Middle frontal gyrus (tissue), 1 donor: Measurements from ENCODE around the gene ATG4B.

Source experiments
- DNase-seq: peaks from one replicate; pipeline ENCODE4 v3.0.0-alpha.2; 2015; ENCODE audit warnings: low spot score; ENCODE audit errors: extremely low spot score

ATG4B gene

DNA sequence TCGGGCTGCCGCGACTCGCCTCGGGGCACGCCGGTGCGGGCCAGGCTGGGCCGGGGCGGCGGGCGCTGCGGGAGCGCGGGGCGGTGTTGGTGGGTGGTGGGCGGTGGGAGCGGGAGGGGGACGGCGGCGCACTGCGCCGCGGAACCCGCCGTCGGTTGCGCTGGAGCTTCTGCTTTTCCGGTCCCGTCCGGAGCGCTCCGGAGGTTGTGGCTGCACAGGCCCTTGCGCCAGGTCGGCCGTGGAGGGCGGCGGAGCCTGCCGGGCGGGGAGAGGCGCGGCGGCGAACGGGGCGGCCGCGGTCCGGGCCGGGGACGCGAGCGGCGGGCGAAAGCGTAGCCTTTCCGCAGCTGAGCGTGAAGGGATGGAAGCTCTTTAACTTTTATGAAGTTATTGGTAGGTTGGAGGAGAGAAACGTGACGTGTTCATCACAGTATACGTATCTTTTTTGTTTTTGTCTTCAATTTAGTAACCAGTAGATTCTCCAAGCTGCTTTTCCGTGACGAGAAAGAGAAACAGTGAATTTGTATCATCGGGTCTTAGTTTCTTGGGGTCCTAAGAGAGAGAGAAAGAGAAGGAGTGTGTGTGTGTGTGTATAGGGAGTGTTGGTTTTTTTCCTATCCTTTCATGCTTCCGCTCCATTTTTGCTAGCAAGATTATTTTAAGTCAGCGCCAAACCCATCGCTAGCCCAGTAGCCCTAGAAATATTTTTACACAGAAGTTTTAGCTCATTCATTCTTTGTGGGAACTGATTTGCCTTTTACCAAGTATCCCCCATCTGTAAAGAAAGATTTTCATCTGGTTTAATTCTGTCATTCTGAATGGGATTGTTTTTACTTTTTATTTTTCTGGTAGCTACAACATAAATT is 535 bp downstream of the ATG4B start:
- DNase-seq: no peak

DNA sequence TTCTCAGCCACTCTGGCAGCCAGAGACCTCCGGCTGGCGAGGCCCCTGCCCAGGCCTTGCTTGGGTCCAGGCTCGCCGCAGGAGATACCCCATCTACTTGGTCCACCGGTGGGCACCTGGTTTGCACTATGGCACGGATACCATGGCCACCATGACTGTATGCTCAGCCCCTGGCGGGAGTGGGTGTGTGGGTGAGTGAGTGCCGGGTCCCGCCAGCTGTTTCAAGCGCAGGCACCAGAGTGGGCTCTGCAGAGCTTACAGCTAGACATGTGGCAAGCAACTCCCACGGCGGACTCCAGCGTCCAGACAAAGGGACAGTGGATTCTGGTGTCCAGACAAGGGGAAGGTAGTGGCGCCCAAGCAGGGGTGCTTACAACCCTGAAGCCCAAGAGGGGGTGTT is 1.4 kb downstream of the ATG4B start:
- DNase-seq: no peak

DNA sequence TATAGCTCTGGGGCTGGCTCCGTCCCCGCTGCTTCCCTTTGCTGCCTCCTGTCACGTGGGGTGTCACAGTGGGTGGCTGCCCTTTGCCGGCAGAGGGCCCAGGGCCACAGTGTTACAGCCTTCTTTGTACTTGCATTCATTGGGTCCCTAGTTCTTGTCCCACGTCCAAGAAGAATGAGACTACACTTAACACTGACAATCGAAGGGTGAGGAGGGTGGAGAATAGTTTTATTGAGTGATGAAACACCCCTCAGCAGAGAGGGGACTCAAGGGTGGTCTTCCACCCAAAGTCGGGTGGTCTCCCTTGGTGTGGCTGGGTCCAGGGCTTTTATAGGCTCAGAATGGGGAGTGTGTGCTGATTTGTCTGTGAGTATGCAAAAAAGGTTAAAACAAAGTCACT is 1.9 kb downstream of the ATG4B start:
- DNase-seq: no peak

DNA sequence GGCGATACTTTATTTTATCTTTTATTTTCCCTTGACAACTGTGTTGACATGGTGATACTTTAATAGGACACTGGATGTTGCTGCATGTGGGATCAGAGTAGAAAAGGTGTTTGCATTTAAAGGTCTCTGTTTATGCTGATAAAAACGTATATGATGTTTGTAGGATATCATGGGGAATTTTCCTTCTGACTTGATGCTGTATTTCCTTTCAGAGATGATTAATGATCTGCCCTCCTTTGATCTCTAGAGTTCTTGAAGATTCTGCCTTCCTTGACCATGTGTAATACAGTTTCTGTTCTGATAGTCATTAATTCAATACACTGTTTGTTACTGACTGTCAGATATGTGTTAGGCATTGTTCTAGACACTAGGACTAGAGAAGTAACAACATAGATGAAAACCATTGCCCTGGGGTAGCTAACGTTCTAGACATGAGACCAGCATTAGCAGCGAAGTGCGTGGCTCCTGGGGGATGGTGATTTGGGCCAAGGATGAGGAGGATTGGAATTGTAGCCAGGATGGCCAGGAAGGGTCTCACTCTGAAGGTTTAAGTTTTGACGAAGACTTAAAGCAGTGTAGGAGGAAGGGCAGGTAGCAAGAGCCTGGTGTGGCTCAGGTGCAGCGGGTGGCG is 2.8 kb downstream of the ATG4B start:
- no peak for DNase-seq

DNA sequence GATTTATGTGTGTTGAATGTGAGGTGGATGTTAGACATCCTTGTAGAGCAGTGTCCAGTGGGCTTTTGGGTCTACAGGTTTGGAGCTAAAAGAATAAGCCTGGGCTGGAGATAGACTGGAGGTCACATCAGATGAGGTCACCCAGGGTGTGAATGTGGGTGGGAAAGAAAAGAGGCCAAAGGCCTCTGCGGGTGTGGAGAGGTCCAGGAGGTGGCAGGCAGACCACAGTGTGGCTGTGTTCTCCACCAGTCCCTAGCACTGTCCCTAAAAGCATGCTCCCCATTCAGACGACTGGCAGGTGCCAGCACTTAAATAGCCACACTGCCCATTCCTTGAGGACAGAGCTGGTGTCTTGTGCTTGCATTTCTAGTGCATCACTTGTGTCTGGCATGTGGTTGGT is 4.1 kb downstream of the ATG4B start:
- no peak for DNase-seq

DNA sequence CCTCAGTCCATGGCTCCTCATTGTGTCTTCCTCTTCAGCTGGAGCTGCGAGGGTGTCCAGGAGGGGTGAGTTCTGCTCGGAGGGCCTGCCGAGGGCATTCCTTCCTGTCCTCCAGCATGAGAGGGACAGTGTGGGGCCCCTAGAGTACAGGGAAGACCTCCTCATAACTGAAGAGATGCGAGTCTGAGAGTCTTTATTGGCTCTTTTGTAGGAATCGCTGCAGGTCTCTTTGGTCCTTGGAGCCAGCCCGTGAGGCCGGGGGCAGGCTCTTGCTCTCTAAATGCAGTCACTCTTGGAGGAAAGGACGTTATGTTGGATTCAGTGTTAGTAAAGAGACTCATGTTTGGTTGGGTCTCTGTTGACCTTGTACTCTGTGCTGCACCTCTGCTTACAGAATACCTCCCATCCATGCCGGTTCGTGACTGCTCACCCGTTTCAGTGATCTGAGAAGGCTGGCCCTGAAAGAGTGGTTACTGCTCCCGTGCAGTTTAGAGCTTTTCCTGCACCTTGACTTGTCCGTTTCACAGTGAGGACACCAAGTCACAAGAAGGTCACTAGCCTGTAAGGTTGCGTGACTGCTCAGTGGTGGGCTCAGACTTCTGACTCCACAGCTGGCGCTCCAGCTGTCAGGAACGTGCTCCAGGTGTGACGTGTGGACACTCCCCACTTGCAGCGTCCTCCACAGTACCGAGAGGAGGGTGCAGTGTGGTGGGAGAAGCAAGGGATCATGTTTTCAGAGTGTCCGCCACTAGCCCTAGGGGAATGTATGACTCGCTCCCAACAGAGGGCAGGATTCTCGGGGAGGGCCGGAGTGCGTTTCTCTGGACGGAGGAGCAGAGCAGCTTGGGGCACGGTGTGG is 7.8 kb downstream of the ATG4B start:
- DNase-seq: no peak

DNA sequence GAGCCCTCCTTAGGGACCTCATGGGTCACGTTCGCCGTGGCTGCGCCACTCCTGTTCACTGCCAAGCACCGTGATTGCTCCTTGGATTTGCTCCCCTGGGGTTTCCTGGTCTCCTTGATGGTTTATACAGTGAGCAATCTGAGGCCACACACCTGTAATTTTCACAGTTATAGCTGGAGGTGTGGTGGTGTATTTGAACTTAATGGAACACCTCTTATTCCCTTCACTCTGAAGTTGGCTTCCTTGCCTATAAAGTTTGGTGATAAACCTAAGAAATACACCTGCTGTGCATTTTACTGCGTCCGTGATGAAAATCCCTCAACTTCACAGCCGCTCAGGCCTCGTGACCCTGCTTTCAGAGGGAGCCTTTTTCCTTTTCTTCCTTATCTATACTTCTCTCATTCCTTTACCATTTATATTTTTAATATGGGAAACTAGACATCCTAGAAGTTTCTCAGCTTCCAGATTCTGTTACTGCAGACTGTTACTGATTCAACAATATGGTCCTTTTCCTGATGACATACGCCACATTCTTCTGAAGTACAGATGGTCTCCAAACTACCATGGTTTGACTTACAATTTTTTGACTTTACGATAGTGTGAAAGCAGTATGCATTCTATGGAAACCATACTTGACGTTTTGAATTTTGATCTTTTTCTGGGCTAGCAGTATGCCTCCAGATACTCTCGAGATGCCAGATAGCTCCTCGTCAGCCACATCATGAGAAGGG is 8.6 kb downstream of the ATG4B start:
- DNase-seq: no peak

DNA sequence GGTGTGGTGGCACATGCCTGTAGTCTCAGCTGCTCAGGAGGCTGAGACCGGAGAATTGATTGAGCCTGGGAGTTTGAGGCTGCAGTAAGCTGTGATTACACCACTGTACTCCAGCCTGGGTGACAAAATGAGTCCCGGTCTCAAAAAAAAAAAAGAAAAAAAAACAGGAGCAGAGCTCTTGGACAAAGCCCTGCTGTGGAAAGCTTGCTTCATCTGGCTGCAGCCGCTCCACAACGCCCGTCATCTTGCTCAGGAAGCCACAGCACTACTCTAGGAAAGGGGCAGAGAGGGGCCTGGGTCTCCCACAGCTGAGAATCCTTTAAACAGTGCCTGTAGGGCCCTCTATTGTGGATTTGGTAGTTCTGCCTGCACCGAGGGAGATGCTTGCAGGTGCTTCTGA is 11.0 kb downstream of the ATG4B start:
- no peak for DNase-seq

DNA sequence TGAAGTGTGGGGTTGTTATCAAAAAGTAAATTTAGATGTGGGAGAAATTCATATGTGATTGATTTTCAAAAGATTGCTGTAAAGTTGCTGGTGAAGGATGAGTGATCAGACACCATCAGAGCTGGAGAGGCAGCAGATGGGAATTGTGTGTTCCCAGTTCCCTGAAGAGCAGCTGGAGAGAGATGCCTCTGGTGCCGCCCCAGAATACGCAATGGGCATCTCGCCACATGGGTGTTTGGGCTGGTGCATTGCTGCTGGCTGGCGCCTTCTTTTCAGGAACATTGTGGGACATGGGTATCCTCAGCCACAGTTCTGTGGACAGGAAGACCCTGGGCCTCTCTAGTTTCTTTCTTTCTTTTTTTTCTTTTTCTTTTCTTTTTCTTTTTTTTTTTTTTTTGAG is 11.9 kb downstream of the ATG4B start:
- DNase-seq: no peak

DNA sequence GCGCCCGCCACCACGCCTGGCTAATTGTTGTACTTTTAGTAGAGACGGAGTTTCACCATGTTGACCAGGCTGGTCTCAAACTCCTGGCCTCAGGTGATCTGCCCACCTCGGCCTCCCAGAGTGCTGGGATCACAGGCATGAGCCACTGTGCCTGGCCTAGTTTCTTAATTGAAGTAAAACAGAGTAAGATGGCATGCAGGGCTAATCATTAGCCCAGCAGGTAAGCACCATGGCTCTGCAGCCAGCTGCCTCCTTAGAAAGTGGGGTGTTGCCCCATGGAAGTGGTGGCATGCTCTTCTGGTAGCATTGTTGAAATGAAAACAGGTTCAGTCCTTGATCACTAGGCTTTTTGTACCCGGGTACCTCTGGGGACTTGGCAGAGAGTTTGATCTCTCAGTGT is 12.4 kb downstream of the ATG4B start:
- no peak for DNase-seq

DNA sequence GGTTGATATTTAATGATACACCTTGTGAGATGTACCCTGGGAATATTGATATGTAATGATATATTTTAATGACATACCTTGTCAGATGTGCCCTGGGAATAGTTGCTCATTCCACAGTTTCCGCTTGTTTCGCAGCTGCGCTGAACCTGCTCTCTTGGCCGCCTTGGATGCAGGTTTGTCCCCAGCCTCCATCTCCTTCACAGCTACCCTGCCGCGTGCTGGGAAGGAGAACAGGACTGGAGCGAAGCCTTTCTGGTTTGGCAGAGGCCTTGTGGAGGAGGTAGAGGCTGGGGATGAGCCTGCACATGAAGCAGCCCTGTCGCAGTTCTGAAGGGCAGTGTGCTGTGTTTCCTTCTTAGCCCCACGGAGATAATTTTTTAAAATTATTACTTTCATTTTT is 14.6 kb downstream of the ATG4B start:
- DNase-seq: no peak

DNA sequence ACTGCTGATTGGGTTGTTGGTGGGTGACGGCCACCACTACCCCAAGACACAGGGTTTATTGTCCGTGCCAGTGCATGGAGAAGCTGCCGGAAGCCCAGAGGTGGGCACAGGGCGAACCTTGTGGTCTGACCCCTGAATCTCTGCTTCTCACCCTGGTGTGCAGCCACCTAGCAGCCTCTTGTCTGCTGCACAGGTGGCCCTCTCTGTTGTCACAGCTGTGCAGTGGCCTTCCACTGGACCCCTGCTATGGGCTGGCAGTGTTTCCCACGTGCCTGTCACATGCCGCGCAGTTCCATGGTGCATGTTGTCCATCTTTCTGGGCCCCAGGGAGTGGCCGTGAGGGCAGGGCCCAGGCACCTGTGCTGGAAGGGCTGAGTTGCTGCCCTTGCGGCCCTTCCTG is 15.2 kb downstream of the ATG4B start:
- no peak for DNase-seq

DNA sequence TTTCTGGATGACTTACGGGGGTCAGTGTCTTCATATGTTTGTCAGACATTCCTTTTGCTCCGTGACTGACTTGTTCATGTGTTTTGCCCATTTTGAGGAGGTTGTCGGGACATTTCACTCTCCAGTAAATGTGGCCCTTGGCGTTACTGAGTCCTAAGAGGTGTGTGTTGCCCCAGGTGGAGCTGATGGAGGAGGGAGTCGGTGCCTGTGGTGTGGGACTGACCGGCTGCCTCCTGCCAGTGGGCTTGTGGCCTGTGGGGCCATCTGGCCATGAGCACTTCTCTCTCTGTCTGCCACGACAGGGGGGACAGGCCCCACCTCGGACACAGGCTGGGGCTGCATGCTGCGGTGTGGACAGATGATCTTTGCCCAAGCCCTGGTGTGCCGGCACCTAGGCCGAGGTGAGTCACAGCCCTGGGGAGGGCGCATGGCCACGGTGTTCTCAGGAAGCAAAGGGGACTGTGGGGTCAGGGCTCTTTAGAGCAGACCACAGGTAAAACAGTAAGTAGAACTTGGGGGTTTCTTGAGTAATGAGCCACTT is 15.8 kb downstream of the ATG4B start:
- no peak for DNase-seq

DNA sequence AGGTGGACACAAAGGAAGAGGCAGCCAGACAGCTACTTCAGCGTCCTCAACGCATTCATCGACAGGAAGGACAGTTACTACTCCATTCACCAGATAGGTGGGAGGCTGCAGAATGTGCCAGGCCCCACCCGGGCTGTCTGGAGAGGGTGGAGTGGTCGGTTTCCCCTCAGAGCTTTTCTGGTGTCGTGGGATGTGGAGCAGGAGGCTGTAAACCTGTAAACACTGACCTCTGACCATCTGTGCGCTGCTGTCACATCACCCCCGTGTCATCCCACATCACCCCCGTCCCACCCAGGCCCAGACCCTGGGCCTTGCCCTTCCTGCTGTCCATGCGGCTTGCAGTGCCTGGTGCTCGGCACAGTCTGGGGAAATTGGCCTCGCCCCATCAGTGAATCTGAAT is 17.1 kb downstream of the ATG4B start:
- no peak for DNase-seq

DNA sequence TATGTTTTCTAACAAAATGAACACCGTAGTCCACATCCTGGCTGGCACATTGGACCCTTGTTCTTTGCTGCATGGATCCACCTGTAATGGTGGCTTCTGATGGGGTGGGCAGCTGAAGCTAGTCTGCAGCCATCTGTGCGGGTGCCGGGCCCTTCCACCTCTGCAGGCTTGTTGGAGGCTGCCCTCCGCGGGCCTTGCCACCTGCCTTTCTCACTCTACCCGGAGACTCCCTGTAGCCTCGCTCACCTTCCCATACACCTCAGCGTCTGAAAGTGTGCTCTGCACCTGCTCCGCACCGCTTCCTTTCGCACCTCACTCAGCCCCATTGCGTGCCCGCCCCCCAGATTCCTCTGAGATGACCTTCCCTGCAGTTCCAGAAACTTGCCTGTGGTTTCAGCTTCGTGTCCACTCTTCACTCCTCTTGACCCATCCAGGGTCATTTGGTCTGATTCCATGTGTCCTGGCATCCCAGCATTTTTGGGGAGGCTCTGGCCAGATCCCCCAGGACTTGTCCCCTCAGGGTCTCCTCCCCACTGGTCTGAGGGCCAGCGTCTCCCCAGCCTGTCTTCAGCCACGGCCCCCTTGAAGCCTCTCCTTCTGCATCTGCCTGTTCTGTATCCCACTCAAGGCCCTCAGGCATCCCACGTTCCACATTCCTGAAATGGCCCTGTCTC is 18.2 kb downstream of the ATG4B start:
- no peak for DNase-seq

DNA sequence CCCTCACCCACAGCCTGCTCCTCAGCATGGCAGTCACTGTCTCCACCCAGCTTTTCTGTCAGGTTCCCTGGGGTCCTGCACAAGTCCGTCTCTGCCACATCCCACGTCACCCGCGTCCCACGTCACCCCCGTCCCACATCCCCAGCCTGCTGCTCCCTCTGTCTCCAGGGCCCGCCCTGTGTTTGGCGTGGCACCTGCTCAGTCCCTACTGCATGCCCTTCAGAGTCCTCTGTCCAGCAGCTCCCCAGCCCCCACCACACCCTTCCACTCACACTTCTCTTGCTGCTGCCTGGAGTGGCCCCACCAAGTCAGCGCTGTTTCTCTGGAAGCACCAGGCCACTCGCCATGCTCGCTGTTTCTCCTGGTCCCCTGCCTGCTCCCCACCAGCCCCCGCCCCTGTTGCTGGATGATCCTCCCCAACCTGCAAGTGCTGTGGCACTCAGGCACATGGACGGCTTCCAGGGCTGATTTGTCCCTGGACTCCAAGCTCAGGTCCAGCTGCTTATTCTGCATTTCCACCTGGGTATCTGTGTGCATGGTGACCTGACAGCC is 18.8 kb downstream of the ATG4B start:
- DNase-seq: no peak

DNA sequence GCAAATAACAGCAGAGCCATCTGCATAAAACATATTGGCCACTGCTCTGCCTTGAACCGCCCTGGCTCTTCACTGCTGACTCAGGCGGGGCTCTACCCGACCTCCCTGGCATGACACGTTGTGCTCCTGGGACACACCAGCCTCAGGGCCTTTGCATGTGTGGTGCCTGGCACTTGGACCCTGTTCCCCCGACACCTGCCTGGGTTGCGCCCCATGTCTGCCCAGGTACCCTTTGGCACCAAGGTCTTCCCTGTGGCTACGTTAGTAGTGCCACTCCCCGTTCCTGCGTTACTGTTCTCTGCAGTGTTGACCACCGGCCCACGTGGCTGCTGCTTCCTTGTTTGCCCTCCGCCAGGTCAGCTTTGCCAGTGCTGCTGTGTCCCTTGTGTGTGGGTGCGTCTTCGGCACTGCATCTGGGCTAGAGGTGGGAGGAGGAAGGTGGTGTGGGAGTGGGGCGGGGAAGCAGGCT is 20.3 kb downstream of the ATG4B start:
- DNase-seq: no peak

DNA sequence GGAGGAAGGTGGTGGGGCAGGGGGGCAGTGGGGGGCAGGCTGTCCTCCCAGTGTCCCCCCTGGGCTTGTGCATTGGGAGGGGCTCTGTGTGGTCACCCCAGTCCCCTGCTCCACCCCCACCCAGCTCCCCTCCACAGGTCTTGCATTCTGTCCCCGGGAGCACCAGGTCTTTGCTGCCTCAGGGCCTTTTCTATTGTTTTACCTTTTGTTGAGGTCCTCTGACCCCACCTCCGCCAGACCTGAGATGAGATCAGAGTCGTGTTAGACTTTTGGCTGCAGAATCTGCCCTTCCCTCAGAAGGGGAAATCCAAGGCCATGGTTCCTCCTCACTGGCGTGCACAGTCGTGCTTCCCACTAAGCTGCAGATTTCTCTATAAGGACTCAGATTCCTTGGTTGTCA is 20.8 kb downstream of the ATG4B start:
- no peak for DNase-seq

DNA sequence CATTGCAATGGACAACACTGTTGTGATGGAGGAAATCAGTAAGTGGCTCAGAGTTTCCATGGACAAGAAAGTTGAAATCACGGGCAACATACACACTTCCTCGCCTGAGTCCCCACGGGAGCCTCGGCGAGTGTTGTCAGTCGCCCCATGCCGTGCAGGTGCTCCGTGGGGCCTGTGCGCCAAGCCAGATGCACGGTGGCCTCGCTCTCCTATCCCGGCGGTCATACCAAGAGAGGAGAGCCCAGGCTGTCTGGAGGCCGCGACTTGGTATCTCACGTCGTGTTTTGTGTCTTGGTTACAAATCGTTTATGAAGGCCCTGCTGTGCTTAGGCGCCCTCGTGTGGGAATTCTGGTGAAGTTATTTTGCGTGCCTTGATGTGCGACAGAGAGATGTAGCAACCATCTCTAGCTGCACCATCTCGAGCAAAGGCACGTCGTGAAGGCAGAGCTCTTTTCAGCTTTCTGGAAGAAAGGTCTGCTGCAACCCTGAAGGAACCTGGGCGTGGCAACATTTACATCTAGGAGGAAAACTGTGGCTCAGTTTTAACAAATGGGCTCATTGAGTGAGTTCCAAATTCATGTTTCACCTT is 21.8 kb downstream of the ATG4B start:
- peak; percentile 69 for DNase-seq
